Erythroblast (primary cell): Measurements from ENCODE around the gene SGCE.

Source experiments
- GATA1 ChIP-seq: IDR thresholded peaks from 2 replicates; pipeline ENCODE4 v1.6.1; 2011; ENCODE audit warnings: low read depth, mild to moderate bottlenecking, control low read depth, low read length, moderate library complexity
- POLR2A ChIP-seq: IDR thresholded peaks from 2 replicates; pipeline ENCODE4 v1.6.1; 2011; ENCODE audit warnings: mild to moderate bottlenecking, low read length

DNA sequence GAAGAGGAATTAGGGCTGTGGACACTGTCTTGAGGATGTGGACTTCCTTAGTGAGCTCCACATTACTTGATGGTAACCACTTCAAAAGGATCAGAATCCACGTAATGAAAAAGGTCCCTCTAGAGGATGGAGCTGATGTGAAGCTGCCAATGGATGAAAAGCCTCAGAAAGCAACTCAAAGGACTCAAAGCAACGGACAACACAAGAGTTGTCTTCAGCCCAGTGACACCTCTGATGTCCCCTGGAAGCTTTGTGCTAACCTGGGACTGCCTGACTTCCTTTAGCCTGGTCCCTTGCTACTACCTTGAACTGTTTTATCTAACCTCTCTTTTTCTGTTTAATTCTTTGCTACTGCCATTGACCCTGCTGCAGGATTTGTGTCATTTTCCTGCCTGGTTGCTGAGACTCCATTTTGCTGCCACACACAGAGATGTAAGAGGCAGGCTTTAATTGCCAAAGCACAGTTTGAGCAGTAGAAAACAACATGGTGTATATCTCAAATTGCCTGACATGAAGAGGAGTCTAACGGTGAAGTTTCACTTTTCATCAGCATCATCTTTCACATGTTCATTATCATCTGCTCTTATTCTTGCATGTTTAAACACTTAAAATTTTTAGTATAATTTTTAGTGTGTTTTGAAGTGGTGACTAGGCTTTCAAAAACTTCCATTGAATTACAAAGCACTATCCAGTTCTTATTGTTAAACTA, 11.1 kb upstream of the SGCE start:
- TF ChIP-seq POLR2A (no peak), GATA1 (no peak)
